CD14-positive monocyte (primary cell): ENCODE data around the gene TFIP11. TPM values are rescaled to one million over a fixed set of nuclear protein-coding genes. Genes with fewer than 3 reads are reported as not detected.
"Not testable (repeated sequence)": the region's sequence is repeated elsewhere in the genome, so short reads cannot be mapped to it uniquely, and the experiment has no call there.

Source experiments
- DNase-seq, 3 donors: peaks; one replicate each; pipeline ENCODE4 v3.0.0-alpha.2; 2011 to 2022
- H2AFZ ChIP-seq: 2 replicates; pipeline ENCODE4 v1.6.0; 2012; ENCODE audit warnings: mild to moderate bottlenecking, low read depth, low read length, inconsistent platforms; ENCODE audit not compliant: insufficient read depth, poor library complexity, severe bottlenecking
- H3K27ac ChIP-seq, 2 donors: 1 replicate in 1 of 2; 2 replicates in 1 of 2; pipeline ENCODE4 v1.5.1; 2012 to 2013; ENCODE audit warnings: low read length in 2 of 2, control low read depth in 1 of 2, inconsistent platforms in 1 of 2, low read depth in 1 of 2, mild to moderate bottlenecking in 1 of 2
- H3K27me3 ChIP-seq, 2 donors: one replicate each; pipeline versions ENCODE4 v1.6.0 to v1.6.1; 2011 to 2013; ENCODE audit warnings: low read length in 2 of 2; ENCODE audit not compliant: control insufficient read depth in 2 of 2, insufficient read depth in 2 of 2
- H3K36me3 ChIP-seq, 2 donors: replicated peaks in 1 of 2; 1 replicate in 1 of 2; 2 replicates in 1 of 2; pipeline versions ENCODE4 v1.5.1 to v1.6.1; 2012 to 2013; ENCODE audit warnings: low read length in 2 of 2, control low read depth in 1 of 2, inconsistent platforms in 1 of 2, mild to moderate bottlenecking in 1 of 2; ENCODE audit not compliant: insufficient read depth in 2 of 2, control insufficient read depth in 1 of 2
- H3K4me1 ChIP-seq, 2 donors: 1 replicate in 1 of 2; 2 replicates in 1 of 2; pipeline versions ENCODE4 v1.5.1 to v1.6.1; 2012 to 2013; ENCODE audit warnings: low read length in 2 of 2, control low read depth in 1 of 2, inconsistent platforms in 1 of 2, mild to moderate bottlenecking in 1 of 2, moderate library complexity in 1 of 2; ENCODE audit not compliant: insufficient read depth in 2 of 2, control insufficient read depth in 1 of 2
- H3K4me2 ChIP-seq: replicated peaks from 2 replicates; pipeline ENCODE3; 2012; ENCODE audit warnings: low read length, moderate library complexity, mild to moderate bottlenecking; ENCODE audit not compliant: poor library complexity, severe bottlenecking; ENCODE audit errors: extremely low read depth
- H3K4me3 ChIP-seq, 3 experiments: fragments of 200-600 bp in 1 of 3; sonication (generic) in 1 of 3; replicated peaks in 1 of 3; 1 replicate in 2 of 3; 2 replicates in 1 of 3; pipeline ENCODE4 v1.5.1; 2011 to 2013; ENCODE audit warnings: low read length in 3 of 3, mild to moderate bottlenecking in 3 of 3, control low read depth in 2 of 3, low read depth in 2 of 3, inconsistent platforms in 1 of 3, moderate library complexity in 1 of 3
- H3K79me2 ChIP-seq: 2 replicates; pipeline ENCODE4 v1.6.0; 2012; ENCODE audit warnings: mild to moderate bottlenecking, control low read depth, inconsistent platforms, low read length, moderate library complexity; ENCODE audit not compliant: insufficient read depth
- H3K9ac ChIP-seq: 2 replicates; pipeline ENCODE4 v1.6.0; 2017; ENCODE audit warnings: low read length, mild to moderate bottlenecking; ENCODE audit not compliant: insufficient read depth, poor library complexity, severe bottlenecking
- H3K9me3 ChIP-seq, 2 donors: replicated peaks in 1 of 2; 1 replicate in 1 of 2; 2 replicates in 1 of 2; pipeline versions ENCODE4 v1.5.1 to v1.6.1; 2012 to 2013; ENCODE audit warnings: low read length in 2 of 2, control low read depth in 1 of 2; ENCODE audit not compliant: control insufficient read depth in 1 of 2, insufficient read depth in 1 of 2
- H4K20me1 ChIP-seq: 2 replicates; pipeline ENCODE4 v1.6.0; 2012; ENCODE audit warnings: mild to moderate bottlenecking, low read length, control low read depth, moderate library complexity; ENCODE audit not compliant: insufficient read depth
- H3K27ac Mint-ChIP-seq, 7 donors: one replicate each; pipeline ENCODE4 v1.8.0; 2020; ENCODE audit warnings: mild to moderate bottlenecking in 7 of 7, mixed read lengths in 7 of 7, moderate library complexity in 6 of 7, inconsistent platforms in 2 of 7
- H3K27me3 Mint-ChIP-seq, 3 donors: one replicate each; pipeline ENCODE4 v1.8.0; 2021 to 2022; ENCODE audit warnings: low read depth in 3 of 3, mild to moderate bottlenecking in 3 of 3, mixed read lengths in 3 of 3, moderate library complexity in 3 of 3, inconsistent platforms in 1 of 3
- H3K36me3 Mint-ChIP-seq, 2 donors: one replicate each; pipeline ENCODE4 v1.8.0; 2020; ENCODE audit warnings: mixed read lengths in 2 of 2, inconsistent platforms in 1 of 2, mild to moderate bottlenecking in 1 of 2
- H3K4me1 Mint-ChIP-seq: one replicate; pipeline ENCODE4 v1.8.0; 2020; ENCODE audit warnings: mild to moderate bottlenecking, mixed read lengths
- H3K4me3 Mint-ChIP-seq, 2 donors: one replicate each; pipeline ENCODE4 v1.8.0; 2020; ENCODE audit warnings: mild to moderate bottlenecking in 2 of 2, mixed read lengths in 2 of 2, moderate library complexity in 1 of 2
- H3K9me3 Mint-ChIP-seq, 7 donors: one replicate each; pipeline ENCODE4 v1.8.0; 2020 to 2022; ENCODE audit warnings: mixed read lengths in 7 of 7, mild to moderate bottlenecking in 6 of 7, moderate library complexity in 6 of 7, inconsistent platforms in 2 of 7
- CTCF ChIP-seq: fragments of 200-600 bp; IDR thresholded peaks from one replicate; pipeline ENCODE4 v1.8.0; 2022; ENCODE audit warnings: antibody characterized with exemption, mild to moderate bottlenecking
- WGBS: methylation state at CpG from one replicate; pipeline ENCODE4 v1.1.5; 2013; ENCODE audit warnings: missing lambda C conversion rate; ENCODE audit not compliant: insufficient coverage; 5-methylcytosine and 5-hydroxymethylcytosine counted together
- intact Hi-C, 2 donors: fragments of 100-400 bp; cut with micrococcal nuclease; formaldehyde crosslinking; loops; one replicate each; pipeline versions ENCODE4 v1.15.0 to v1.15.1; 2023
- polyA plus RNA-seq, 3 donors: library from polyadenylated mRNA; depleted of rRNA in 1 of 3; unstranded in 2 of 3; stranded (reverse) in 1 of 3; fragments of 300-500 nt in 2 of 3; fragments of >200 nt in 1 of 3; fragmentation: Illumina TruSeq in 2 of 3; gene quantifications; 1 replicate in 2 of 3; 2 replicates in 1 of 3; pipeline ENCODE4 v1.2.3, GENCODE V29; 2012 to 2021

Gene TFIP11
- polyA plus RNA-seq, 3 donors, result 10.1 to 25.5 (median 19.8) TPM

- Mint-ChIP-seq H3K4me1 (peaks cover 17% of the 10 kb centered on the region), H3K4me3 (peak overlapping the region in 1 of 2 donors; percentile 30), H3K9me3 (peaks cover 0 to 2% (median 0%) of the 10 kb centered on the region in 7 donors), H3K27ac (peak overlapping the region; percentile 53 to 95 (median 84)), H3K27me3 (peaks cover 0 to 2% (median 2%) of the 10 kb centered on the region in 3 donors), H3K36me3 (peaks cover 72 to 93% of the 10 kb centered on the region in 2 donors)
- Histone ChIP-seq H4K20me1 (no peaks in the 10 kb centered on the region), H3K4me2 (no peak overlapping the region), H3K79me2 (no peaks in the 10 kb centered on the region), H3K27ac (peak overlapping the region; percentile 34 to 73), H2AFZ (no peak overlapping the region), H3K4me1 (peaks cover 11 to 12% of the 10 kb centered on the region in 2 donors), H3K27me3 (no peaks in the 10 kb centered on the region), H3K4me3 (no peak overlapping the region), H3K36me3 (peaks cover 79 to 94% of the 10 kb centered on the region in 2 donors), H3K9ac (no peak overlapping the region), H3K9me3 (no peaks in the 10 kb centered on the region)
- WGBS, result no CpG with 5 or more reads among the region's 2 CpGs
- peak; percentile 54 to 76 (median 62) for DNase-seq
- intact Hi-C loops, result no loop called here
- no peak for TF ChIP-seq CTCF
Observed at GRCh38 chr22:26529345-26529744, 17.1 kb upstream of the TFIP11 start.

GRCh38 chr22:26528518-26528917 lies 16.2 kb upstream of the TFIP11 start:
- H3K9ac ChIP-seq, H3K4me3 ChIP-seq, H3K9me3 Mint-ChIP-seq, intact Hi-C loops, DNase-seq, H3K4me3 Mint-ChIP-seq, H3K27me3 ChIP-seq, H3K4me2 ChIP-seq, H2AFZ ChIP-seq, H3K9me3 ChIP-seq, H3K27me3 Mint-ChIP-seq, H3K79me2 ChIP-seq, H4K20me1 ChIP-seq: not testable (repeated sequence)
- Histone ChIP-seq H3K4me1 (peaks cover 11 to 12% of the 10 kb centered on the region in 2 donors), H3K27ac (peak overlapping the region in 1 of 2 donors; percentile 73), H3K36me3 (peaks cover 76 to 94% of the 10 kb centered on the region in 2 donors)
- H3K4me1 Mint-ChIP-seq, result peaks cover 17% of the 10 kb centered on the region
- peaks cover 76 to 97% of the 10 kb centered on the region in 2 donors for H3K36me3 Mint-ChIP-seq
- 67% methylated on average over 1 of the region's 9 CpGs for WGBS
- peak overlapping the region in 5 of 7 donors; percentile 53 to 95 (median 89) for H3K27ac Mint-ChIP-seq
